Suprapubic skin (tissue), 4 donors: ENCODE data around the gene ATP10B. TPM values are rescaled to one million over a fixed set of nuclear protein-coding genes. Genes with fewer than 3 reads are reported as not detected.

ENCODE experiments used
- DNase-seq, 2 donors: peaks; one replicate each; pipeline ENCODE4 v3.0.0-alpha.2; 2019; ENCODE audit warnings: low spot score in 2 of 2
- H3K27ac ChIP-seq: fragments of 200-600 bp; sonication (generic); one replicate; pipeline ENCODE4 v1.5.1; 2019
- H3K27me3 ChIP-seq: fragments of 200-600 bp; sonication (generic); one replicate; pipeline ENCODE4 v1.5.1; 2019
- H3K36me3 ChIP-seq: fragments of 200-600 bp; sonication (generic); one replicate; pipeline ENCODE4 v1.5.1; 2019
- H3K4me1 ChIP-seq: fragments of 200-600 bp; sonication (generic); one replicate; pipeline ENCODE4 v1.5.1; 2019
- H3K4me3 ChIP-seq: fragments of 200-600 bp; sonication (generic); one replicate; pipeline ENCODE4 v1.5.1; 2019; ENCODE audit warnings: mild to moderate bottlenecking
- H3K9me3 ChIP-seq: fragments of 200-600 bp; sonication (generic); one replicate; pipeline ENCODE4 v1.5.1; 2019
- EP300 ChIP-seq: sonication (generic); formaldehyde crosslinking; IDR thresholded peaks from one replicate; pipeline ENCODE4 v1.6.1; 2017; ENCODE audit warnings: antibody characterized with exemption
- POLR2A ChIP-seq, 2 donors: fragments of 450-650 bp; IDR thresholded peaks; one replicate each; pipeline ENCODE4 v1.6.1; 2017; ENCODE audit warnings: antibody characterized with exemption in 2 of 2, mild to moderate bottlenecking in 2 of 2, moderate library complexity in 2 of 2
- POLR2AphosphoS5 ChIP-seq, 3 donors: sonication (generic); formaldehyde crosslinking; IDR thresholded peaks; one replicate each; pipeline ENCODE4 v1.6.1; 2017; ENCODE audit warnings: antibody characterized with exemption in 3 of 3
- WGBS: methylation state at CpG from one replicate; pipeline ENCODE4 v1.1.5; 2018; 5-methylcytosine and 5-hydroxymethylcytosine counted together
- total RNA-seq, 4 donors: library from RNA; depleted of rRNA; stranded (reverse); fragments of >200 nt; gene quantifications; one replicate each; pipeline ENCODE4 v1.1.0, GENCODE V29; 2016
- TF ChIP-seq, protein P1 (sequence below), 2 donors: fragments of 200-600 bp in 1 of 2; fragments of 450-650 bp in 1 of 2; sonication (generic) in 1 of 2; IDR thresholded peaks; one replicate each; pipeline ENCODE4 v1.5.1; 2016 to 2019; ENCODE audit warnings: antibody characterized with exemption in 2 of 2, mild to moderate bottlenecking in 1 of 2, moderate library complexity in 1 of 2

ATP10B gene
- total RNA-seq, 4 donors from 2014 or later = 25.4 to 40.8 (median 29.2) TPM

DNA sequence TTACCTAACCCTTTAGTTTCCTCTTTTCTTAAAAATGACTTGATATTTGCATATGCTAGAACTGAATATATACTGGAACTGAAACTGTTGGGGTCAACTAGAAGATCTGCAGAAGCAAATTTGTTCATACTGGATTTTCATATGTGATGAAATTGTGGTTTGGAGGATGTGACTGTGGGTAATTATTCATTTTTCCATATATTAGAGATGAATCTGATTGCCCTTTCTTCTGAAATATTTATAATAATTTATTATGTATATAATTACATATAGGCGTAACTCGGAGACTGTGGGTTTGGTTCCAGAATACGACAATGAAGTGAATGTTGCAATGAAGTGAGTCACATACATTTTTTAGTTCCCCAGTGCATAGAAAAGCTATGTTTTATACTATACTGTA lies 149.1 kb downstream of the ATP10B start:
- H3K27me3 ChIP-seq = no peaks in the 10 kb centered on the region
- H3K27ac ChIP-seq = no peak overlapping the region
- 70% methylated on average over 3 of the region's 3 CpGs for WGBS
- no peaks in the 10 kb centered on the region for H3K36me3 ChIP-seq
- no peak overlapping the region for H3K4me3 ChIP-seq
- no peaks in the 10 kb centered on the region for H3K4me1 ChIP-seq
- TF ChIP-seq, protein P1, sequence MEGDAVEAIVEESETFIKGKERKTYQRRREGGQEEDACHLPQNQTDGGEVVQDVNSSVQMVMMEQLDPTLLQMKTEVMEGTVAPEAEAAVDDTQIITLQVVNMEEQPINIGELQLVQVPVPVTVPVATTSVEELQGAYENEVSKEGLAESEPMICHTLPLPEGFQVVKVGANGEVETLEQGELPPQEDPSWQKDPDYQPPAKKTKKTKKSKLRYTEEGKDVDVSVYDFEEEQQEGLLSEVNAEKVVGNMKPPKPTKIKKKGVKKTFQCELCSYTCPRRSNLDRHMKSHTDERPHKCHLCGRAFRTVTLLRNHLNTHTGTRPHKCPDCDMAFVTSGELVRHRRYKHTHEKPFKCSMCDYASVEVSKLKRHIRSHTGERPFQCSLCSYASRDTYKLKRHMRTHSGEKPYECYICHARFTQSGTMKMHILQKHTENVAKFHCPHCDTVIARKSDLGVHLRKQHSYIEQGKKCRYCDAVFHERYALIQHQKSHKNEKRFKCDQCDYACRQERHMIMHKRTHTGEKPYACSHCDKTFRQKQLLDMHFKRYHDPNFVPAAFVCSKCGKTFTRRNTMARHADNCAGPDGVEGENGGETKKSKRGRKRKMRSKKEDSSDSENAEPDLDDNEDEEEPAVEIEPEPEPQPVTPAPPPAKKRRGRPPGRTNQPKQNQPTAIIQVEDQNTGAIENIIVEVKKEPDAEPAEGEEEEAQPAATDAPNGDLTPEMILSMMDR (IDR thresholded peaks at IDR 0.05) = no peak
- no peak for TF ChIP-seq POLR2AphosphoS5 (IDR thresholded peaks at IDR 0.05)
- H3K9me3 ChIP-seq = no peaks in the 10 kb centered on the region
- DNase-seq = no peak

DNA sequence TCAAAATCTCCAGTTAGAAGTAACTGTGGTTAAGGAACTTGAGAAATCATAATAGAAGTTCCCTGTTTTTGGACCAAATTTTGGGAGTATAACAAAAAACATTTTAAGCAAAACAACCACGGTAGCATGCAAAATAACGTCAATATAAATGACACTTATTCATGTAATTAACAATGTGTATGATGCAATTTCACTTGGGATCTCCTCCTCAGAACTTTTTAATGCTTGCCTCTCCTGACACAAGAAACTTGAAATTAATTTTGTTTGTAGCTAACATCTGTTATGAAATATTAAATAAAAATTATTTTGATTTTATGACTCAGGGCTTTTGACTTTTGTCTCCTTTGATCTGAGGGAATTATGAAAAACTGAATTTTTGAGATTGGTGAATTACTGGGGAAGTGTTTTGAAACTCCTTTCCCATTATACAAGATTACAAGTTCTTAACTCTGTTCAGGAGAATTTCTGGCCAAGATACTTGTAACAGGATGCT lies 149.7 kb downstream of the ATP10B start:
- TF ChIP-seq POLR2A (IDR thresholded peaks at IDR 0.05) (no peak), EP300 (no peak), POLR2AphosphoS5 (IDR thresholded peaks at IDR 0.05) (no peak)
- TF ChIP-seq, protein P1 (IDR thresholded peaks at IDR 0.05) = no peak
- Histone ChIP-seq H3K9me3 (no peaks in the 10 kb centered on the region), H3K27ac (no peak overlapping the region), H3K36me3 (no peaks in the 10 kb centered on the region), H3K4me3 (no peak overlapping the region), H3K4me1 (no peaks in the 10 kb centered on the region), H3K27me3 (no peaks in the 10 kb centered on the region)
- WGBS = 52% methylated on average over 2 of the region's 2 CpGs
- no peak for DNase-seq

DNA sequence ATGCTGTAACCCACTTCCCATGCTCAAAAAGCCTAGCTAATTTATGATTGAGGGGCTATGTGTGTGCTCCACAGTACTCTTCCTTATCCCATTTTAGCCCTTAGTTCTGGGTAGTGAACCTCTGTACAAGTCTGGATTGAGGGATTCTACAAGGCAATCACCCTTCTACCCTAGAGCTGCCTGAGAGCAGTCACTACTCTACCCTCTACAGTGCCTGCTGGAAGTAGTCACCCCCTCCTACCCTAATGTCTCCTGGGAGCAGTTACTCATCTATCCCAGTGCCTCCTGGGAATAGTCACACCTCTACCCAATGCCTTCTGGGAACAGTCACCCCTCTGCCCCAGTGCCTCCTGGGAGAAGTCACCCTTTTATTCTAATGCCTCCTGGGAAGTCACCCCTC lies 150.6 kb downstream of the ATP10B start:
- Histone ChIP-seq H3K27me3 (no peaks in the 10 kb centered on the region), H3K27ac (no peak overlapping the region), H3K36me3 (no peaks in the 10 kb centered on the region), H3K9me3 (no peaks in the 10 kb centered on the region), H3K4me1 (no peaks in the 10 kb centered on the region), H3K4me3 (no peak overlapping the region)
- TF ChIP-seq EP300 (no peak), POLR2AphosphoS5 (IDR thresholded peaks at IDR 0.05) (no peak), POLR2A (IDR thresholded peaks at IDR 0.05) (no peak)
- TF ChIP-seq, protein P1 (IDR thresholded peaks at IDR 0.05) = no peak
- no peak for DNase-seq

DNA sequence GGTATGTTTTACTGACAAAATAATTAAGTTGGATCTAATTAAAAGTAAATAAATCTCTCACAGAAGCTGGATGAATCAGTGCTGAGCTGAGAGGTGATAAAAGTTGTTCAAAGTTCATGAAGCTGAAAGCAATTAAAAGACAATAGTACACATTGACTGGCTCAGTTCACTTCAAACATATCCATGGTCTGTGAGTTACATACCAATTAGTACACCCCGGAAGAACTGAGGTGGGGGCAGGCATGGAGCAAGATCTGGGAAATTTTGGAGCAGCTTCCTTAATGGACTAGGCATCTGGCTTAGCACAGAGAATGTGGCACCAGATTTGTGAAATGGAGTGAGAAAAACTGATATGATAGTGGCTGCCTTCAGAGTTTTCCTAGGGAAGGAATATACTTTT lies 152.7 kb downstream of the ATP10B start:
- TF ChIP-seq POLR2AphosphoS5 (IDR thresholded peaks at IDR 0.05) (no peak), EP300 (no peak), POLR2A (IDR thresholded peaks at IDR 0.05) (no peak)
- H3K27ac ChIP-seq = no peak overlapping the region
- no peak overlapping the region for H3K4me3 ChIP-seq
- DNase-seq = no peak
- no peaks in the 10 kb centered on the region for H3K27me3 ChIP-seq
- no peaks in the 10 kb centered on the region for H3K36me3 ChIP-seq
- no peaks in the 10 kb centered on the region for H3K4me1 ChIP-seq
- H3K9me3 ChIP-seq = no peaks in the 10 kb centered on the region
- 33% methylated on average over 1 of the region's 1 CpG for WGBS

- H3K9me3 ChIP-seq = no peaks in the 10 kb centered on the region
- 90% methylated on average over 3 of the region's 3 CpGs for WGBS
- TF ChIP-seq POLR2AphosphoS5 (IDR thresholded peaks at IDR 0.05) (no peak), EP300 (no peak), POLR2A (IDR thresholded peaks at IDR 0.05) (no peak)
- TF ChIP-seq, protein P1 (IDR thresholded peaks at IDR 0.05) = no peak
- H3K4me3 ChIP-seq = no peak overlapping the region
- H3K36me3 ChIP-seq = no peaks in the 10 kb centered on the region
- no peaks in the 10 kb centered on the region for H3K4me1 ChIP-seq
- H3K27ac ChIP-seq = no peak overlapping the region
- H3K27me3 ChIP-seq = no peaks in the 10 kb centered on the region
- DNase-seq = no peak
Observed at GRCh38 chr5:160697281-160697680, 154.7 kb downstream of the ATP10B start.

DNA sequence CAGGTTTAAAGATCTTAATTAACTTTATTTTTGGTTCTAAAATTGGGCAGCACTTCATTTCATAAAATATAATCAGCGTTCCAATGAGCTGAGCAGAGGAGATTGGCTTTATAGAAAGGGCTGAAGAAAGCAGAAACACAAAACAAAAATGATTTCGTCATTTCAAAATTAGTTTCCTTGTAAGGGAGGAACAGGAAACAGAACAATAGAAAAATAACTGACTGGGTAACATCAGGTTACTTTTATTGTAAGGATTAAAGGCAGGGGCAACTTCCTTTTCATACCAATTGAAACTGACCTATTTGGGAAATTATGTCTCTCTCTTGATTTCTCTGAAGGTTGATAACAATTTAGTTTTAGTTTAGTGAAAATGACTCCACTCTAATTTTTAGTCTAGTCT lies 157.1 kb downstream of the ATP10B start:
- no peak for DNase-seq
- Histone ChIP-seq H3K36me3 (no peaks in the 10 kb centered on the region), H3K4me1 (no peaks in the 10 kb centered on the region), H3K4me3 (no peak overlapping the region), H3K9me3 (no peaks in the 10 kb centered on the region), H3K27ac (no peak overlapping the region), H3K27me3 (no peaks in the 10 kb centered on the region)
- TF ChIP-seq, protein P1 (IDR thresholded peaks at IDR 0.05) = no peak
- TF ChIP-seq POLR2AphosphoS5 (IDR thresholded peaks at IDR 0.05) (no peak), EP300 (no peak), POLR2A (IDR thresholded peaks at IDR 0.05) (no peak)
- 65% methylated on average over 2 of the region's 2 CpGs for WGBS
